A673 (cell line): ENCODE measurements around the gene ADAMTS12. TPM values are rescaled to one million over a fixed set of nuclear protein-coding genes. Genes with fewer than 3 reads are reported as not detected.

Experiments used
- BruUV-seq: library from RNA; stranded (reverse); fragments of 400-500 nt; replicated peaks from 2 replicates; lab custom pipeline; 2021; lab: Mats Ljungman, UMichigan
- CTCF ChIA-PET: fragments of 300-600 bp; sonication (Branson Sonifier 250); formaldehyde crosslinking; loops from one replicate; lab custom pipeline; 2022; ENCODE audit warnings: antibody characterized with exemption; lab: Charles Lee
- POLR2A ChIA-PET: fragments of 300-600 bp; sonication (Branson Sonifier 250); formaldehyde crosslinking; loops from one replicate; lab custom pipeline; 2022; ENCODE audit warnings: antibody characterized with exemption; ENCODE audit not compliant: low non-redundant PET; lab: Charles Lee
- DNase-seq: peaks from one replicate; pipeline ENCODE4 v3.0.0-alpha.2; 2015; ENCODE audit warnings: low spot score
- H3K27ac ChIP-seq: fragments of 200-600 bp; sonication (generic); 2 replicates; pipeline ENCODE4 v1.5.1; 2016; ENCODE audit warnings: mixed run types, low read depth, mild to moderate bottlenecking, mixed read lengths, antibody characterized with exemption, low read length; ENCODE audit not compliant: poor library complexity, severe bottlenecking
- H3K27me3 ChIP-seq: fragments of 200-600 bp; sonication (generic); replicated peaks from 2 replicates; pipeline ENCODE4 v1.6.1; 2017; ENCODE audit warnings: mixed run types, low read depth, mild to moderate bottlenecking, mixed read lengths, antibody characterized with exemption, low read length; ENCODE audit not compliant: insufficient read depth, poor library complexity
- H3K36me3 ChIP-seq: fragments of 200-600 bp; sonication (generic); 2 replicates; pipeline ENCODE4 v1.6.1; 2016; ENCODE audit warnings: mixed run types, mild to moderate bottlenecking, mixed read lengths, antibody characterized with exemption, low read length; ENCODE audit not compliant: insufficient read depth, poor library complexity, severe bottlenecking
- H3K4me1 ChIP-seq: fragments of 200-600 bp; sonication (generic); 2 replicates; pipeline ENCODE4 v1.6.1; 2017; ENCODE audit warnings: mixed run types, mild to moderate bottlenecking, mixed read lengths, antibody characterized with exemption, low read length; ENCODE audit not compliant: insufficient read depth, poor library complexity, severe bottlenecking
- H3K4me3 ChIP-seq: fragments of 200-600 bp; sonication (generic); 2 replicates; pipeline ENCODE4 v1.5.1; 2016; ENCODE audit warnings: low read depth, mixed run types, mild to moderate bottlenecking, mixed read lengths, low read length; ENCODE audit not compliant: poor library complexity, severe bottlenecking
- H3K9me3 ChIP-seq: fragments of 200-600 bp; sonication (generic); 2 replicates; pipeline ENCODE4 v1.6.1; 2016; ENCODE audit warnings: mixed run types, low read depth, mild to moderate bottlenecking, mixed read lengths, antibody characterized with exemption, low read length; ENCODE audit not compliant: poor library complexity, severe bottlenecking
- CTCF ChIP-seq: fragments of 300-800, 200-600 bp; sonication (generic); conservative IDR thresholded peaks from 2 replicates; pipeline ENCODE4 v1.5.1; 2017; ENCODE audit warnings: low read depth, mild to moderate bottlenecking, antibody characterized with exemption, low read length, moderate library complexity, mixed read lengths
- EZH2 ChIP-seq: fragments of 200-600 bp; sonication (generic); IDR thresholded peaks from 2 replicates; pipeline ENCODE4 v1.6.1; 2017; ENCODE audit warnings: borderline replicate concordance, low read depth, mild to moderate bottlenecking, mixed read lengths, antibody characterized with exemption, low read length; ENCODE audit not compliant: poor library complexity, severe bottlenecking
- intact Hi-C: fragments of 100-400 bp; cut with micrococcal nuclease; formaldehyde crosslinking; loops from one replicate; pipeline ENCODE4 v1.10.0; 2022; ENCODE audit not compliant: unreplicated experiment
- total RNA-seq: library from RNA; stranded (reverse); gene quantifications from 2 replicates; pipeline ENCODE4 v1.2.3, GENCODE V29; 2021

ADAMTS12 gene
- total RNA-seq, 1 experiment from 2014 or later: 0.84 TPM

- Histone ChIP-seq H3K4me3 (peak overlapping the region; percentile 17), H3K27ac (no peak overlapping the region), H3K9me3 (no peaks in the 10 kb centered on the region), H3K4me1 (no peaks in the 10 kb centered on the region), H3K36me3 (no peaks in the 10 kb centered on the region), H3K27me3 (peaks cover 57% of the 10 kb centered on the region)
- TF ChIP-seq CTCF: no peak; the same call in 1 of the 2 replicates
- peak; percentile 25 for TF ChIP-seq EZH2
- BruUV-seq: no TSS peak
- intact Hi-C loops: no loop called here
- peak; percentile 78 for DNase-seq
- POLR2A ChIA-PET: no interaction called here
- CTCF ChIA-PET: interaction anchor here (0.6 to 2.4 kb wide), 6 partner anchors 34 to 500 kb away, joined by 3 to 24 read pairs (median 8); no protein-coding TSS in a partner anchor
These were observed 44.2 kb upstream of the ADAMTS12 start for GRCh38 chr5:33936004-33936380.

DNA sequence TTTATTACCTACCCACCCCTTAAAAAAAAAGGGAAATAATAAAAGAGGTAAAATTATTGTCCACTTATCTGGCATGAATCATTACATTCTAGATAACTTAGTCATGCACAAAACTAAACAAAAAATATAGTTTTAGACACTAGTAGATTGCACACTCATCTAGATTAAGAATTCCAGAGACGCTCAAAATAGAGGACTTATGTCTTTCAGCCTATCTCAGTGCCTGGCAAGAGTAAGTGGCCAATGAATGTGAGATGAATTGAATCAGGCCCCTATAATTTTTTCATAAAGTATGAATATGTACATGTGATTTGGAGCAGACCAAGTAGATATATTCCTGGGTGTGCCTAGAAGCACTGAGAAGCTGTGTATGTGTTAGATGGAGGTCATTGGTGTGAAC is 42.4 kb upstream of the ADAMTS12 start:
- BruUV-seq: no TSS peak
- ChIA-PET POLR2A (no interaction called here), CTCF (interaction anchor here (0.7 to 2.4 kb wide), 4 partner anchors 199 to 498 kb away, joined by 3 to 24 read pairs (median 12); no protein-coding TSS in a partner anchor)
- no peak for DNase-seq
- H3K9me3 ChIP-seq: no peaks in the 10 kb centered on the region
- H3K4me1 ChIP-seq: no peaks in the 10 kb centered on the region
- TF ChIP-seq EZH2 (no peak), CTCF (no peak)
- no peak overlapping the region for H3K27ac ChIP-seq
- peaks cover 39% of the 10 kb centered on the region for H3K27me3 ChIP-seq
- H3K4me3 ChIP-seq: no peak overlapping the region
- intact Hi-C loops: loop anchor here (1.0 to 2.0 kb wide), 3 partner anchors 345 to 497 kb away; no protein-coding TSS in a partner anchor
- no peaks in the 10 kb centered on the region for H3K36me3 ChIP-seq

GRCh38 chr5:33933723-33934169 is 42.0 kb upstream of the ADAMTS12 start:
- H3K27ac ChIP-seq: no peak overlapping the region
- no TSS peak for BruUV-seq
- H3K36me3 ChIP-seq: no peaks in the 10 kb centered on the region
- H3K4me3 ChIP-seq: no peak overlapping the region
- peaks cover 35% of the 10 kb centered on the region for H3K27me3 ChIP-seq
- POLR2A ChIA-PET: no interaction called here
- intact Hi-C loops: loop anchor here (1.0 to 2.0 kb wide), 3 partner anchors 345 to 497 kb away; no protein-coding TSS in a partner anchor
- TF ChIP-seq CTCF (no peak), EZH2 (no peak)
- H3K9me3 ChIP-seq: no peaks in the 10 kb centered on the region
- CTCF ChIA-PET: interaction anchor here (0.7 to 2.4 kb wide), 2 partner anchors 199 to 498 kb away, joined by 3 to 9 read pairs; no protein-coding TSS in a partner anchor
- DNase-seq: no peak
- no peaks in the 10 kb centered on the region for H3K4me1 ChIP-seq
